HepG2 (cell line): ENCODE data around the gene NRSN2. TPM values are rescaled to one million over a fixed set of nuclear protein-coding genes. Genes with fewer than 3 reads are reported as not detected.

Source experiments
- ASH2L ChIP-seq: fragments of 300-600, 200-600 bp; sonication (generic); IDR thresholded peaks from 2 replicates; pipeline ENCODE4 v1.7.0; 2017; ENCODE audit warnings: low read depth, mild to moderate bottlenecking, moderate library complexity, mixed read lengths, low read length; ENCODE audit not compliant: insufficient read length
- CTCF ChIP-seq: sonication (generic); formaldehyde crosslinking; IDR thresholded peaks from 2 replicates; pipeline ENCODE4 v1.5.0; 2020; ENCODE audit warnings: mild to moderate bottlenecking, missing genetic modification reagents, moderate library complexity
- IRF2 ChIP-seq: IDR thresholded peaks from 2 replicates; pipeline ENCODE4 v1.6.1; 2018; ENCODE audit warnings: missing genetic modification reagents, missing compliant biosample characterization
- PBX2 ChIP-seq: IDR thresholded peaks from 2 replicates; pipeline ENCODE4 v1.6.1; 2016; ENCODE audit warnings: control low read depth
- REST ChIP-seq, 2 experiments: IDR thresholded peaks; 2 replicates each; pipeline ENCODE4 v1.6.1; 2011 to 2012; ENCODE audit warnings: low read length in 2 of 2, borderline replicate concordance in 1 of 2, low read depth in 1 of 2, mild to moderate bottlenecking in 1 of 2, moderate library complexity in 1 of 2
- SAP130 ChIP-seq: IDR thresholded peaks from 2 replicates; pipeline ENCODE4 v1.6.1; 2016; ENCODE audit warnings: low read depth
- SIN3A ChIP-seq: IDR thresholded peaks from 2 replicates; pipeline ENCODE4 v1.6.1; 2011; ENCODE audit warnings: low read depth, mild to moderate bottlenecking, control low read depth, low read length, borderline replicate concordance
- SKIL ChIP-seq: sonication (generic); formaldehyde crosslinking; IDR thresholded peaks from 2 replicates; pipeline ENCODE4 v1.8.0; 2022; ENCODE audit warnings: missing genetic modification reagents, mild to moderate bottlenecking, moderate library complexity, borderline replicate concordance
- SRSF1 ChIP-seq: fragments of 200-400 bp; formaldehyde crosslinking; optimal IDR thresholded peaks from 2 replicates; pipeline ENCODE3; 2017; ENCODE audit warnings: mild to moderate bottlenecking, low read depth, low read length, moderate library complexity
- THAP7 ChIP-seq: sonication (generic); formaldehyde crosslinking; IDR thresholded peaks from 2 replicates; pipeline ENCODE4 v1.8.1; 2023; ENCODE audit warnings: mild to moderate bottlenecking, missing genetic modification reagents
- ZKSCAN1 ChIP-seq: fragments of 150-350 bp; IDR thresholded peaks from 2 replicates; pipeline ENCODE4 v1.6.1; 2014; ENCODE audit warnings: low read length
- ZNF432 ChIP-seq: sonication (generic); formaldehyde crosslinking; IDR thresholded peaks from 2 replicates; pipeline ENCODE4 v1.5.0; 2020; ENCODE audit warnings: missing genetic modification reagents, mild to moderate bottlenecking, borderline replicate concordance
- ZNF441 ChIP-seq: sonication (generic); formaldehyde crosslinking; IDR thresholded peaks from 2 replicates; pipeline ENCODE4 v1.7.0; 2021; ENCODE audit warnings: missing genetic modification reagents, borderline replicate concordance
- polyA plus RNA-seq, 8 experiments: library from polyadenylated mRNA; depleted of rRNA in 3 of 8; stranded (reverse) in 7 of 8; unstranded in 1 of 8; fragments of >200 nt; fragmentation: Illumina TruSeq in 4 of 8; extraction: Trizol in 4 of 8; gene quantifications; 2 replicates each; pipeline versions ENCODE4 v1.2.1 to v1.2.3, GENCODE V29; 2011 to 2016; ENCODE audit warnings: low read depth in 4 of 8, missing spikeins in 1 of 8, mixed read lengths in 1 of 8; ENCODE audit not compliant: insufficient read depth in 1 of 8
- total RNA-seq, 5 experiments: library from RNA; depleted of rRNA; stranded (reverse); fragments of >200 nt; fragmentation: Illumina TruSeq; extraction: Trizol; gene quantifications; 2 replicates each; pipeline ENCODE4 v1.2.3, GENCODE V29; 2016; ENCODE audit warnings: low read depth in 1 of 5
- TF ChIP-seq, protein P1 (sequence below): sonication (generic); formaldehyde crosslinking; conservative IDR thresholded peaks from 2 replicates; pipeline ENCODE4 v1.5.0; 2020; ENCODE audit warnings: missing genetic modification reagents

NRSN2 gene
- total and polyA plus RNA-seq, 2 of the 13 experiments (the other 11 are each of a cell fraction or from before 2014, with no cell fraction given) = 32.3 to 49.4 TPM

DNA sequence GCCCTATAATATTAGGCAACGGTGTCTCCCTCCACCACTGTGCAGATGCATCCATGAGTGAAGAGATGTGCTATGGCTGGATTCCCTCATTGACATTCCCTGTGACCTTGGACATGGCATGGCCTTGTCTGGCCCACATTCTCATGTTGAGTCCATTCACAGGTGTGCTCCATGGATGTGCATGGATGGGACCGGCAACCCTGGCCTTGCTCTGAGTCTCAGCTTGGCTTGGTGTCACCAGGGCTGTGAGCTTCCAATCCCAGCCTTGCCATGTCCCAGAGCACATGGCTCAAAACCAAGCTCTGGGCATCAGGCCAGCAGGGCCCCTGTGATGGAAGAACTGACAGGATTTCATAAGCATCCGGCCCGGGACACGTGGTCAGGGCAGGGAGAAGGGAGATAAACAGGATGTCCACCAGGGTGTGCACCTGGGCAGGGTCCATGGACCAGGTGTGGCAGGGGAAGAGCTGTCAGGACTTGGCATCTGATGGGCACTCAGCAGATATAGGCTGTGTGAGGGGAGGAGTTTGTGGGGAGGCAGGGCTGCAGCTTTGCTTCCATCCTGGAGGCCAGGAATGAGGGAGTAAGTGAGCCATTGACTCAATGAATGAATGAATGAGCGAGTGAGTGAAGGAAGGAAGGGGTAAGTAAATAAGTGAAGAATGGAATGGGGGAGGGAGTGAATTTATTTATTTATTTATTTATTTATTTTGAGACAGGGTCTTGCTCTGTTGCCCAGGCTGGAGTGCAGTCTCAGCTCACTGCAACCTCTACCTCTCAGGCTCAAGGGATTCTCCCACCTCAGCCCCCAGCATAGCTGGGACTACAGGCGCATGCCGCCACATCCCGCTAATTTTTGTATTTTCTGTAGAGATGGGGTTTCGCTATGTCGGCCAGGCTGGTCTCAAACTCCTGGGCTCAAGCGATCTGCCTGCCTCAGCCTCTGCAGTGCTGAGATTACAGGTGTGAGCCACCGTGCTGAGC is 15.7 kb downstream of the NRSN2 start (continued):
- TF ChIP-seq ZNF432 (CRISPR knock-in tag) = no peak
- peak; percentile 89; the same call in 1 of the 2 replicates for TF ChIP-seq SIN3A
- peak; percentile 83 for TF ChIP-seq PBX2
- TF ChIP-seq THAP7 = peak; percentile 95
- peak; percentile 75 for TF ChIP-seq ZKSCAN1
- TF ChIP-seq IRF2 (CRISPR knock-in tag) = peak; percentile 100
- TF ChIP-seq SRSF1 = peak; percentile 23
- peak; percentile 100 for TF ChIP-seq CTCF (CRISPR knock-in tag)
- peak; percentile 96 for TF ChIP-seq SKIL (CRISPR knock-in tag)
- TF ChIP-seq, protein P1, sequence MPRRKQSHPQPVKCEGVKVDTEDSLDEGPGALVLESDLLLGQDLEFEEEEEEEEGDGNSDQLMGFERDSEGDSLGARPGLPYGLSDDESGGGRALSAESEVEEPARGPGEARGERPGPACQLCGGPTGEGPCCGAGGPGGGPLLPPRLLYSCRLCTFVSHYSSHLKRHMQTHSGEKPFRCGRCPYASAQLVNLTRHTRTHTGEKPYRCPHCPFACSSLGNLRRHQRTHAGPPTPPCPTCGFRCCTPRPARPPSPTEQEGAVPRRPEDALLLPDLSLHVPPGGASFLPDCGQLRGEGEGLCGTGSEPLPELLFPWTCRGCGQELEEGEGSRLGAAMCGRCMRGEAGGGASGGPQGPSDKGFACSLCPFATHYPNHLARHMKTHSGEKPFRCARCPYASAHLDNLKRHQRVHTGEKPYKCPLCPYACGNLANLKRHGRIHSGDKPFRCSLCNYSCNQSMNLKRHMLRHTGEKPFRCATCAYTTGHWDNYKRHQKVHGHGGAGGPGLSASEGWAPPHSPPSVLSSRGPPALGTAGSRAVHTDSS = no peak
- TF ChIP-seq REST (IDR thresholded peaks at IDR 0.05; ENCODE audit: borderline replicate concordance in 1 of 2, low read depth in 1 of 2, low read length in 2 of 2) = no peak
- TF ChIP-seq ZNF441 (CRISPR knock-in tag) = peak; percentile 92
- TF ChIP-seq ASH2L = peak; percentile 75
- peak; percentile 100 for TF ChIP-seq SAP130 (CRISPR knock-in tag)
